VCaP (cell line): ENCODE measurements around the gene RALGAPA2.

Experiments used
- H3K27ac ChIP-seq: fragments of 450-650 bp; 2 replicates; pipeline ENCODE4 v1.5.1; 2017
- TF ChIP-seq, protein P1 (sequence below): fragments of 450-650 bp; conservative IDR thresholded peaks from 2 replicates; pipeline ENCODE4 v1.5.1; 2017; ENCODE audit warnings: mild to moderate bottlenecking, moderate library complexity

The RALGAPA2 gene

DNA sequence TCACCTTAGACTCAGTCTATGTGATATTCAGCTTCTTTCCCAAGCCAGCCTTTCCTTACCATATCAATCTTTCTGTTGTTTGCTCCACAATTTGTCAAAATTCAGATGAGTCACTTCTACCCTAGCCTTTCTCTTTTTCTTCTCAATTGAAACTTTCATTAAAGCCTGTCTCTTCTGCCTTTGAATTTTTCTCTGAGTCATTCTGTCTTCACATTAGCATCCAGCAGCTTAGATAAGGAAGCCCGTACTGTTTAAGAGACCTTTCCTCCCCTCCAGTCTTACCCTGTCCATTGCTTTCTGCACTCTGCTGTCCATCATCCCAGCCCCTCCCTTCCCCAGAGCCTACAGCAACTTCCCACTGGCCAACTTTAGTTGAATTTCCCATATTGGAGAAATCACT is 34.9 kb upstream of the RALGAPA2 start:
- TF ChIP-seq, protein P1, sequence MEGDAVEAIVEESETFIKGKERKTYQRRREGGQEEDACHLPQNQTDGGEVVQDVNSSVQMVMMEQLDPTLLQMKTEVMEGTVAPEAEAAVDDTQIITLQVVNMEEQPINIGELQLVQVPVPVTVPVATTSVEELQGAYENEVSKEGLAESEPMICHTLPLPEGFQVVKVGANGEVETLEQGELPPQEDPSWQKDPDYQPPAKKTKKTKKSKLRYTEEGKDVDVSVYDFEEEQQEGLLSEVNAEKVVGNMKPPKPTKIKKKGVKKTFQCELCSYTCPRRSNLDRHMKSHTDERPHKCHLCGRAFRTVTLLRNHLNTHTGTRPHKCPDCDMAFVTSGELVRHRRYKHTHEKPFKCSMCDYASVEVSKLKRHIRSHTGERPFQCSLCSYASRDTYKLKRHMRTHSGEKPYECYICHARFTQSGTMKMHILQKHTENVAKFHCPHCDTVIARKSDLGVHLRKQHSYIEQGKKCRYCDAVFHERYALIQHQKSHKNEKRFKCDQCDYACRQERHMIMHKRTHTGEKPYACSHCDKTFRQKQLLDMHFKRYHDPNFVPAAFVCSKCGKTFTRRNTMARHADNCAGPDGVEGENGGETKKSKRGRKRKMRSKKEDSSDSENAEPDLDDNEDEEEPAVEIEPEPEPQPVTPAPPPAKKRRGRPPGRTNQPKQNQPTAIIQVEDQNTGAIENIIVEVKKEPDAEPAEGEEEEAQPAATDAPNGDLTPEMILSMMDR = no peak
- H3K27ac ChIP-seq = no peak overlapping the region

GRCh38 chr20:20744170-20744725 is 31.8 kb upstream of the RALGAPA2 start:
- TF ChIP-seq, protein P1 = no peak

DNA sequence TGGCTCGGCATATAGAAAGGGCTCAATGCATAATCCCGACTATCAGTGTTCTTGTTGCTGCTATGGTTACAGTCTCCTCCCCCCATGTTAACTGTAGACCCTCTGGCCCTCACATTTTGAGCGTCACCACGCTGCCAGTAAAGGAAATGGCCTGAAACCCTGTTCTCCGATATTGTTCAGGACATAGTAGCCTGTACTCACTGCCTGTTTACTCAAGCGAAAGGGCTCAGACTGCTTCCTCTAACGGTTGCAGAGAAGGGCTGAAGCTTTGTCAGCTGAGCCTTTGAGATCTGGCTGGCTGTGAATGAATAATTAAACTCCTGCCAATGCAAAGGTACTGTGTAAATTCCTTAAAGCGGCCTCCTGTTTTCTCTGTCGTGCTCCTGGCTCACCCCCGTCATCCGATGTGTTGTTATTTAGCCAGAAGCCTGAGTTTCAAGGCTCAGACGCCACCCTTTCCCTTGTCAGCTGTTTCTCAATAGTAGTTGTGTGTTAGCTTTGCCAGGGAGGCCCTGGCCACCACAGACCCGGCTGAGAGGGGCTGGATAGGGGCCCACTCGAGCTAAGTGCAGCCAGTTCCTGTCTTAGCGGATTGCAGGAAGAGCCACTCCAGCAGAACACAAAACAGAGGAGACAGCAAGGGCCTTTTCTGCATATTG is 31.2 kb upstream of the RALGAPA2 start:
- H3K27ac ChIP-seq = peak overlapping the region; percentile 84
- TF ChIP-seq, protein P1 = no peak

More at GRCh38 chr20:20744170-20744725, 31.8 kb upstream of the RALGAPA2 start:
- peak overlapping the region; percentile 84 for H3K27ac ChIP-seq

- H3K27ac ChIP-seq = peak overlapping the region; percentile 84
- TF ChIP-seq, protein P1 = no peak
Observed at GRCh38 chr20:20741087-20742045, 28.9 kb upstream of the RALGAPA2 start.

GRCh38 chr20:20740541-20740940 is 28.1 kb upstream of the RALGAPA2 start:
- TF ChIP-seq, protein P1 = no peak
- H3K27ac ChIP-seq = peak overlapping the region; percentile 84; the same call in 1 of the 2 replicates

- no peak overlapping the region for H3K27ac ChIP-seq
- TF ChIP-seq, protein P1 = no peak
Observed at GRCh38 chr20:20737158-20737557, 24.7 kb upstream of the RALGAPA2 start.

DNA sequence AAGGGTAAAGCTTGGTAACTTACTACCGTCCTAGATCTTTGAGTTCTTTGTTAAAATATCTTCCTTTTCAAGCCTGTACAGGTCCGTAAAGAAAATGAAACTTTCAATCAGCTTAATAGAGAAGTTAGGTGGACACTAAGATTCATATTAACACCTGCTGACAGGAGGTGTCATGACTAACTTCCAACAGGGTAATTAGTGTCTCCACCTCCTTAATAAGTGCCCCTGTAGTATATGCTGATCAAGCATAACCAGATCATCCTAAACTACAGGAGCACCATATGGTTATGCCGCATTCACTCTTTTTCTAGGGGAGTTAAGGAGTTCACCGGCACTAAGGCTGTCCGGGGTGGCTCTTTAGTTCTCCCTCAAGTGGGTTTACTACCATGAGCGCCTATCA is 23.9 kb upstream of the RALGAPA2 start:
- no peak overlapping the region for H3K27ac ChIP-seq
- TF ChIP-seq, protein P1 = no peak
